DLD1 (cell line): Measurements from ENCODE around the gene ZNF462.

Source experiments
- in situ Hi-C: cut with HindIII; loops from 2 replicates; pipeline ENCODE4 v1.10.0; 2017; ENCODE audit warnings: low sequenced_read_pairs

The ZNF462 gene

GRCh38 chr9:107049046-107049802 lies 186.3 kb downstream of the ZNF462 start:
- in situ Hi-C loops: no loop called here

- in situ Hi-C loops: no loop called here
Measured at GRCh38 chr9:107049803-107050184, 186.8 kb downstream of the ZNF462 start.

- in situ Hi-C loops: no loop called here
Measured at GRCh38 chr9:107051392-107051791, 188.4 kb downstream of the ZNF462 start.

GRCh38 chr9:107054146-107054545 lies 191.2 kb downstream of the ZNF462 start:
- in situ Hi-C loops: no loop called here

- in situ Hi-C loops: no loop called here
Measured at GRCh38 chr9:107059220-107059619, 196.3 kb downstream of the ZNF462 start.

- in situ Hi-C loops: no loop called here
Measured at GRCh38 chr9:107060062-107060461, 197.1 kb downstream of the ZNF462 start.
